Gastrocnemius medialis (tissue), 4 donors: ENCODE results near the gene DIPK1A. TPM values are rescaled to one million over a fixed set of nuclear protein-coding genes. Genes with fewer than 3 reads are reported as not detected.
A peak's percentile ranks its signal among the peaks of the same experiment; 100 is the strongest.

Experiments
- ATAC-seq, 2 donors: fragments of 150-250 bp; one replicate each; pipeline ENCODE4 v1.9.1; 2016
- DNase-seq, 2 donors: peaks; one replicate each; pipeline ENCODE4 v3.0.0-alpha.2; 2019
- H3K27ac ChIP-seq, 4 donors: fragments of 200-600 bp; sonication (generic); 1 replicate in 1 of 4; 2 replicates in 3 of 4; pipeline ENCODE4 v1.5.1; 2016 to 2018; ENCODE audit warnings: mild to moderate bottlenecking in 2 of 4, moderate library complexity in 1 of 4
- H3K27me3 ChIP-seq, 3 donors: fragments of 200-600 bp; sonication (generic) in 2 of 3; 1 replicate in 1 of 3; 2 replicates in 2 of 3; pipeline versions ENCODE4 v1.5.1 to v1.6.0; 2016 to 2019; ENCODE audit warnings: mild to moderate bottlenecking in 1 of 3, moderate library complexity in 1 of 3
- H3K36me3 ChIP-seq, 2 donors: fragments of 200-600 bp; sonication (generic) in 1 of 2; one replicate each; pipeline ENCODE4 v1.5.1; 2017 to 2018
- H3K4me1 ChIP-seq, 2 donors: fragments of 200-600 bp; sonication (generic) in 1 of 2; one replicate each; pipeline ENCODE4 v1.5.1; 2016 to 2017; ENCODE audit warnings: mild to moderate bottlenecking in 2 of 2
- H3K4me3 ChIP-seq, 4 donors: fragments of 200-600 bp; sonication (generic) in 3 of 4; 1 replicate in 1 of 4; 2 replicates in 3 of 4; pipeline ENCODE4 v1.5.1; 2016 to 2019; ENCODE audit warnings: mild to moderate bottlenecking in 2 of 4
- H3K9me3 ChIP-seq, 3 donors: fragments of 200-600 bp; sonication (generic) in 2 of 3; 1 replicate in 1 of 3; 2 replicates in 2 of 3; pipeline ENCODE4 v1.5.1; 2016 to 2019
- CTCF ChIP-seq, 5 experiments: fragments of 450-650 bp in 3 of 5; fragments of 200-600 bp in 2 of 5; sonication (generic) in 2 of 5; IDR thresholded peaks in 4 of 5; conservative IDR thresholded peaks in 1 of 5; 1 replicate in 4 of 5; 2 replicates in 1 of 5; pipeline ENCODE4 v1.5.1; 2016 to 2019; ENCODE audit warnings: antibody characterized with exemption in 5 of 5, mild to moderate bottlenecking in 3 of 5, moderate library complexity in 3 of 5
- POLR2A ChIP-seq, 2 donors: fragments of 450-650 bp; IDR thresholded peaks; one replicate each; pipeline ENCODE4 v1.6.1; 2017; ENCODE audit warnings: antibody characterized with exemption in 2 of 2, mild to moderate bottlenecking in 2 of 2, moderate library complexity in 2 of 2
- in situ Hi-C, 4 donors: fragments of 200-750 bp; cut with MboI; loops; one replicate each; pipeline versions ENCODE4 v1.15.0 to v1.8.0; 2017; ENCODE audit warnings: low sequenced_read_pairs in 4 of 4
- intact Hi-C: fragments of 100-400 bp; cut with DNase I; formaldehyde crosslinking; loops from one replicate; pipeline ENCODE4 v1.15.1; 2023; ENCODE audit warnings: low total_unique reads
- total RNA-seq, 4 donors: library from RNA; depleted of rRNA; stranded (reverse); fragments of >200 nt; gene quantifications; one replicate each; pipeline versions ENCODE4 v1.1.0 to v1.2.3, GENCODE V29; 2016

The DIPK1A gene
- total RNA-seq, 4 donors from 2014 or later: 3.3 to 9.2 (median 4.7) TPM

GRCh38 chr1:92817986-92818764, 143.1 kb downstream of the DIPK1A start:
- H3K4me3 ChIP-seq: no peak overlapping the region

GRCh38 chr1:92817137-92817697, 144.0 kb downstream of the DIPK1A start:
- Histone ChIP-seq H3K27ac (no peak overlapping the region), H3K9me3 (no peaks in the 10 kb centered on the region), H3K36me3 (no peaks in the 10 kb centered on the region), H3K4me3 (no peak overlapping the region), H3K4me1 (no peaks in the 10 kb centered on the region), H3K27me3 (no peaks in the 10 kb centered on the region)
- TF ChIP-seq CTCF (IDR thresholded peaks at IDR 0.05 in 4 of 5, conservative IDR thresholded peaks at IDR 0.05 in 1 of 5) (no peak), POLR2A (IDR thresholded peaks at IDR 0.05) (no peak)
- ATAC-seq (no peak), DNase-seq (no peak)
- in situ Hi-C loops: loop anchor here in 1 of 4 donors (25.0 kb wide), 1 partner anchor 505 kb away; no protein-coding TSS in a partner anchor
- intact Hi-C loops: no loop called here

More at GRCh38 chr1:92817986-92818764, 143.1 kb downstream of the DIPK1A start:
- ATAC-seq (no peak), DNase-seq (no peak)
- in situ Hi-C loops: loop anchor here in 1 of 4 donors (25.0 kb wide), 1 partner anchor 506 kb away; no protein-coding TSS in a partner anchor
- Histone ChIP-seq H3K27me3 (no peaks in the 10 kb centered on the region), H3K36me3 (no peaks in the 10 kb centered on the region), H3K27ac (no peak overlapping the region), H3K9me3 (no peaks in the 10 kb centered on the region), H3K4me1 (no peaks in the 10 kb centered on the region)
- TF ChIP-seq POLR2A (IDR thresholded peaks at IDR 0.05) (no peak), CTCF (IDR thresholded peaks at IDR 0.05 in 4 of 5, conservative IDR thresholded peaks at IDR 0.05 in 1 of 5) (peak; percentile 22 to 66 (median 54))
- intact Hi-C loops: loop anchor here (1.0 kb wide), 1 partner anchor 69 kb away; no protein-coding TSS in a partner anchor

GRCh38 chr1:92816732-92817131, 144.5 kb downstream of the DIPK1A start:
- no peak overlapping the region for H3K4me3 ChIP-seq
- no peaks in the 10 kb centered on the region for H3K4me1 ChIP-seq
- TF ChIP-seq POLR2A (IDR thresholded peaks at IDR 0.05) (no peak), CTCF (IDR thresholded peaks at IDR 0.05 in 4 of 5, conservative IDR thresholded peaks at IDR 0.05 in 1 of 5) (no peak)
- in situ Hi-C loops (loop anchor here in 1 of 4 donors (25.0 kb wide), 1 partner anchor 504 kb away; no protein-coding TSS in a partner anchor), intact Hi-C loops (no loop called here)
- H3K27me3 ChIP-seq: no peaks in the 10 kb centered on the region
- no peak overlapping the region for H3K27ac ChIP-seq
- DNase-seq (no peak), ATAC-seq (no peak)
- H3K9me3 ChIP-seq: no peaks in the 10 kb centered on the region
- H3K36me3 ChIP-seq: no peaks in the 10 kb centered on the region

GRCh38 chr1:92808381-92808780, 152.9 kb downstream of the DIPK1A start:
- no peaks in the 10 kb centered on the region for H3K4me1 ChIP-seq
- no peak overlapping the region for H3K27ac ChIP-seq
- no peaks in the 10 kb centered on the region for H3K36me3 ChIP-seq
- in situ Hi-C loops (loop anchor here in 1 of 4 donors (25.0 kb wide), 1 partner anchor 496 kb away; no protein-coding TSS in a partner anchor), intact Hi-C loops (no loop called here)
- DNase-seq (no peak), ATAC-seq (no peak)
- H3K4me3 ChIP-seq: no peak overlapping the region
- no peaks in the 10 kb centered on the region for H3K27me3 ChIP-seq
- TF ChIP-seq CTCF (IDR thresholded peaks at IDR 0.05 in 4 of 5, conservative IDR thresholded peaks at IDR 0.05 in 1 of 5) (no peak), POLR2A (IDR thresholded peaks at IDR 0.05) (no peak)
- H3K9me3 ChIP-seq: no peaks in the 10 kb centered on the region
